Kidney epithelial cell (primary cell): Measurements from ENCODE around the gene TERB1. TPM values are rescaled to one million over a fixed set of nuclear protein-coding genes. Genes with fewer than 3 reads are reported as not detected.

ENCODE experiments used
- DNase-seq: peaks from one replicate; pipeline ENCODE4 v3.0.0-alpha.2; 2010; ENCODE audit warnings: low read depth
- H3K27me3 ChIP-seq: 2 replicates; pipeline ENCODE4 v1.6.0; 2011; ENCODE audit warnings: low read length; ENCODE audit not compliant: control insufficient read depth, insufficient read depth
- H3K36me3 ChIP-seq: 2 replicates; pipeline ENCODE4 v1.5.1; 2011; ENCODE audit warnings: low read length; ENCODE audit not compliant: control insufficient read depth, insufficient read depth
- H3K4me3 ChIP-seq: 2 replicates; pipeline ENCODE4 v1.5.1; 2011; ENCODE audit warnings: low read depth, mild to moderate bottlenecking, control low read depth, low read length
- total RNA-seq: library from RNA; depleted of rRNA; stranded (reverse); fragments of >200 nt; gene quantifications from 2 replicates; pipeline ENCODE4 v1.2.3, GENCODE V29; 2015
- TF ChIP-seq, protein P1 (sequence below): IDR thresholded peaks from 2 replicates; pipeline ENCODE4 v1.5.1; 2011; ENCODE audit warnings: mild to moderate bottlenecking, moderate library complexity, low read length, control low read depth, inconsistent platforms; ENCODE audit not compliant: insufficient read depth, poor library complexity, severe bottlenecking

TERB1 gene
- total RNA-seq, 1 donor from 2014 or later = not detected

DNA sequence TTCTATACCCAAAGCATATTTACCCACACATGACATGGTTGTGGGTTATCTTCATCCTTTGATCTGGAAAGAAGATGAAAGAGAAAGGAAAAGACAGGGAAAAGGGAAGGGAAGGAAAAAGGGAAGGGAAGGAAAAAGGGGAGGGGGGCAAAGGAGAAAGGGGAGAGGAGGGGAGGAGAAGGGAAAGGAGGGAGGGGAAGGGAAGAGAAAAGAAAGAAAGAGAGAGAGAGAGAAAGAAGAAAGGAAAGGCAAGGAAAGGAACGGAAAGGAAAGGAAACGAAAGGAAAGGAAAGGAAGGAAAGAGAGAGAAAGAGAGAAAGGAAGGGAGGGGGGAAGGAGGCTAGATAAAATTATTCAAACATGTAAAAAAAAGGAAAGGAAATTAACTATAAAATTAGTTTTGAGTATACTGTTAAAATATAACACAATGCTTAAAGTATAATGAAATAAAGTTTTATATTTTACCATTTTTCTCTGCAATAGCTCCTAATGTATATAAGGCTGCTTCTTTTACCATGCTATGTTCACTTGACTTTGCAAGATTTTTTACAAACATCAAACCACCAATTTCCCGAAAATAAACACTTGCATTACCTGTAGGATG lies 11.2 kb downstream of the TERB1 start:
- Histone ChIP-seq H3K27me3 (no peaks in the 10 kb centered on the region), H3K4me3 (no peak overlapping the region), H3K36me3 (no peaks in the 10 kb centered on the region)
- TF ChIP-seq, protein P1, sequence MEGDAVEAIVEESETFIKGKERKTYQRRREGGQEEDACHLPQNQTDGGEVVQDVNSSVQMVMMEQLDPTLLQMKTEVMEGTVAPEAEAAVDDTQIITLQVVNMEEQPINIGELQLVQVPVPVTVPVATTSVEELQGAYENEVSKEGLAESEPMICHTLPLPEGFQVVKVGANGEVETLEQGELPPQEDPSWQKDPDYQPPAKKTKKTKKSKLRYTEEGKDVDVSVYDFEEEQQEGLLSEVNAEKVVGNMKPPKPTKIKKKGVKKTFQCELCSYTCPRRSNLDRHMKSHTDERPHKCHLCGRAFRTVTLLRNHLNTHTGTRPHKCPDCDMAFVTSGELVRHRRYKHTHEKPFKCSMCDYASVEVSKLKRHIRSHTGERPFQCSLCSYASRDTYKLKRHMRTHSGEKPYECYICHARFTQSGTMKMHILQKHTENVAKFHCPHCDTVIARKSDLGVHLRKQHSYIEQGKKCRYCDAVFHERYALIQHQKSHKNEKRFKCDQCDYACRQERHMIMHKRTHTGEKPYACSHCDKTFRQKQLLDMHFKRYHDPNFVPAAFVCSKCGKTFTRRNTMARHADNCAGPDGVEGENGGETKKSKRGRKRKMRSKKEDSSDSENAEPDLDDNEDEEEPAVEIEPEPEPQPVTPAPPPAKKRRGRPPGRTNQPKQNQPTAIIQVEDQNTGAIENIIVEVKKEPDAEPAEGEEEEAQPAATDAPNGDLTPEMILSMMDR = no peak
- DNase-seq = no peak

DNA sequence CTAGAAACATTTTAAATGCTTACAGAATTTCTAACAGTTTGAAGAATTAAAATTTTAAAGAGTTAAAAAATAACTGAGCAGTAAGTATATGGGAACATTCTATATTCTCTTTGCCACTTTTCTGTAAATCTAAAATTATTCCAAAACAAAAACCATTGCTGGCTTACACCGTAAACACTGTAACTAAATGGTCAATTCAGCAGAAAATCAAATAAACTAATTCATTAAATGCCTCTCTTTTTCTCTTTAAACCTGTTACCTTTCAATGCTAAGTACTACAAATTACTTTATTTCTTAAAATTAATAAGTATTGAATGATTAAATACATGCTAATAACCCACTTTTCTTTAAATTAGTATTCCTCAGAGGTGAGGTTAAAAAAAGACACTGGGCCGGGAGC lies 14.0 kb downstream of the TERB1 start:
- TF ChIP-seq, protein P1 = no peak
- no peak for DNase-seq
- no peaks in the 10 kb centered on the region for H3K27me3 ChIP-seq
- H3K4me3 ChIP-seq = no peak overlapping the region
- no peaks in the 10 kb centered on the region for H3K36me3 ChIP-seq

DNA sequence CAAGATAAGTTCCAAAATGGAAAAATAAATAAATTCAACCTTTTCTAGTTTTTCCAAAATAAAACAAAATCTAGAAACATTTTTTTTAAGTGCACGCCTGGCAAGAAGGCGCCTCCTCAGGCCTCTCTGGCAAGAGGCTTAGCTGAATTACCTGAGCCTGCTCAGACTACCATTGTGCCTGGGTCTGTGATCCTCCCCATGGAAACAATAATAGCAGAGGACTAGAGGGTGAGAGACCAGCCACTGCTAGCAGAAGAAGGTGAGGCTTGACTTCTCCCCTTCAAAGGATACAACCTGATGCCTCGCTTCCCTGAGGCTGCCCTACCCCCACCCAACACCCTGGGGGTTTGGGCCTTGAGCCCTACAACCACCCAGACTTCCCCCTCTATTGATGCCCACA lies 14.8 kb downstream of the TERB1 start:
- no peak for DNase-seq
- H3K36me3 ChIP-seq = no peaks in the 10 kb centered on the region
- no peak overlapping the region for H3K4me3 ChIP-seq
- no peaks in the 10 kb centered on the region for H3K27me3 ChIP-seq
- TF ChIP-seq, protein P1 = no peak

DNA sequence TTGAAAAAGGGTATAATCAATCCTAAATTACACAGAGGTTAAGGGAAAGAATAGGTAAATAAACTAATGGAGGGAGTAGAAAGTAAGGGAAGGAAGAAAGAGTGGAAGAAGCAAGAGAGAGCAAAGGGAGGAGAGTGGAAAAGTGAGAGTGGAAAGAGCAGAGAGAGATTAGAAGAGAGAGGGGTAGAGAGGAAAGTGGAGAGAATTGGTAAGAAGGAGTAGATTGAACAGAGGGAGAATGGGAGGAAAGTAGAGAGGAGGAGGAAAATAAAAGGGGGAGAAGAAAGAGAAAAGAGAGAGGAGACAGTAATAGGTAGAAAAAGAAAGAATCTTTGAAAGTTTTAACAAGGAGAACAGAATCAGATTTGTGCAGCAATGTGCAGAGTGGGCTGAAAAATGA lies 24.9 kb downstream of the TERB1 start:
- H3K4me3 ChIP-seq = no peak overlapping the region
- TF ChIP-seq, protein P1 = no peak
- no peak for DNase-seq

DNA sequence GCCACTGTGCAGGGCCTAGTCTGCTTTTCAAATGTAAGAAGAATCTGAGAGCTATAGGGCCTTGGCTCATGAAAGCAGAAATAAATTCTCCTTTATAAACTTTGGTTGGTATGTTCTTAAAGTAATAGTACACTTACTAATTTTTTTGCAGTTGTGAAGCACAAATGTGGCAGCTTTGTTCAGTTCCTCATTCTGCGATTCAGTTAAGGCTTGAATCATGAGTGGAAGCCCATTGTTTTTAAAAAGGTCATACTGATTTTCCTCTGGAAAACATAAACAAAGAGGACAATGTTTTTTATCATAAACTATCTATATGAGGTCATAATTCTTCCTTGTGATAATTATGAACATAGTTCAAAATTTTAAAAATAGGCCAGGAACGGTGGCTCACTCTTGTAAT lies 26.4 kb downstream of the TERB1 start:
- Histone ChIP-seq H3K27me3 (no peaks in the 10 kb centered on the region), H3K36me3 (no peaks in the 10 kb centered on the region), H3K4me3 (no peak overlapping the region)
- no peak for DNase-seq
- TF ChIP-seq, protein P1 = no peak

More for the DNA sequence above, 24.9 kb downstream of the TERB1 start:
- Histone ChIP-seq H3K36me3 (no peaks in the 10 kb centered on the region), H3K27me3 (no peaks in the 10 kb centered on the region)

DNA sequence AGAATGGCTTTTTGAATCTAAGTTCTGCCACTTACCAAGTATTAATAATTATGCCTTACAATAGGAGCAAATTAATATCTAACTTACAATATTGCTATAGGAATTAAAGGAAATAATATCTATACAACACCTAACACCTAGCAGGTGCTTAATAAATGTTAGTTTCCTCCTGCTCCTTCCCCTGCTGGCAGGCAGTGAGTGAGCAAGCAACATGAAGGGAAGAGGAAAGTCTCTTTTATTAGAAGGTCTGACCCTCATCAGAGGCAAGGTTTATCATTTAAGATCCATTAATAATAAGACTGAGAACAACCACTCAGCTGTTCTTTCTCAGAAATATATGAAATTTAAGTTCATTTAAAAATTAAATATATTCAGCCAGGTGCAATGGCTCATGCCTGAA lies 43.3 kb downstream of the TERB1 start:
- TF ChIP-seq, protein P1 = no peak
- no peak overlapping the region for H3K4me3 ChIP-seq
- H3K36me3 ChIP-seq = no peaks in the 10 kb centered on the region
- H3K27me3 ChIP-seq = no peaks in the 10 kb centered on the region
- DNase-seq = no peak
